ENCODE measurements around the gene ANKRD33B. TPM values are rescaled to one million over a fixed set of nuclear protein-coding genes. Genes with fewer than 3 reads are reported as not detected.
A peak's percentile ranks its signal among the peaks of the same experiment; 100 is the strongest.

Gene ANKRD33B
- total RNA-seq, 1 experiment from 2014 or later = 6.9 TPM

DNA sequence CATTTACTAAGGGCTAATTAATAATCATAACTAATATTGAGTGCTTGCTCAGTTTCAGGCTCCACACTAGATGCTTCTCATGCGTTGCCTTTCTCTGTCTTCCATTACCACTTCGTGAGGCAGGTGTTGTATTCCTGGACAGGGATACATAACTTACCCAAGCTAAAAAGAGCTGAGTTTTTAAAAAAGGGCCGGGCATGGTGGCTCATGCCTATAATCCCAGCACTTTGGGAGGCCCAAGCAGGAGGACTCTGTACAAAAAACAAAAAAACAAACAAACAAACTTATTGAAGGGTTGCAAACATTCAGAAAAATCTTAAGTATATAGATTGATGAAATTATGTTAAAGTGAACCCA lies 12.1 kb upstream of the ANKRD33B start:
- H3K4me2 ChIP-seq (ENCODE audit: insufficient read depth, insufficient read length, low read length) = peak overlapping the region; percentile 23
- H4K20me1 ChIP-seq (ENCODE audit: control insufficient read depth, insufficient read depth, insufficient read length) = peaks cover 4% of the 10 kb centered on the region
- peaks cover 5 to 11% of the 10 kb centered on the region in 2 experiments; a peak in 4 of 5 replicates for H3K9me3 Mint-ChIP-seq
- H3K18ac ChIP-seq (ENCODE audit: insufficient read length, low read depth, low read length) = peak overlapping the region; percentile 65
- H3K9me3 ChIP-seq (ENCODE audit: control insufficient read depth, low read depth, low read length) = no peaks in the 10 kb centered on the region
- H3T11ph ChIP-seq (ENCODE audit: low read length) = peak overlapping the region; percentile 69
- no peak overlapping the region for H4K91ac ChIP-seq (ENCODE audit: insufficient read length, low read depth, low read length)
- H4K8ac ChIP-seq (replicated peaks; ENCODE audit: insufficient read length, low read depth, low read length) = no peak overlapping the region
- no peak overlapping the region for H2BK15ac ChIP-seq (ENCODE audit: low read depth, low read length)
- no peak overlapping the region; the same call in 1 of the 2 replicates for H3K4ac ChIP-seq (ENCODE audit: low read depth, low read length)
- WGBS (ENCODE audit: extremely low coverage, insufficient read length, low lambda C conversion rate) = no CpG with 5 or more reads among the region's 3 CpGs
- H3K23ac ChIP-seq (ENCODE audit: insufficient read length, low read depth, low read length) = no peak overlapping the region
- H3K4me1 Mint-ChIP-seq = peaks cover 38 to 54% of the 10 kb centered on the region in 2 experiments
- no peak overlapping the region for H2BK120ac ChIP-seq (ENCODE audit: low read depth, low read length, poor library complexity, severe bottlenecking)
- H3K23me2 ChIP-seq (ENCODE audit: insufficient read length, low read depth, low read length, poor library complexity, severe bottlenecking) = no peaks in the 10 kb centered on the region
- no peak overlapping the region for H3K56ac ChIP-seq (ENCODE audit: insufficient read length, low read depth, low read length)
- H3K27me3 Mint-ChIP-seq (ENCODE audit: low read depth) = peaks cover 18% of the 10 kb centered on the region
- H3K27ac ChIP-seq (ENCODE audit: insufficient read length, low read depth, low read length) = peak overlapping the region; percentile 59
- TF ChIP-seq, protein P1, sequence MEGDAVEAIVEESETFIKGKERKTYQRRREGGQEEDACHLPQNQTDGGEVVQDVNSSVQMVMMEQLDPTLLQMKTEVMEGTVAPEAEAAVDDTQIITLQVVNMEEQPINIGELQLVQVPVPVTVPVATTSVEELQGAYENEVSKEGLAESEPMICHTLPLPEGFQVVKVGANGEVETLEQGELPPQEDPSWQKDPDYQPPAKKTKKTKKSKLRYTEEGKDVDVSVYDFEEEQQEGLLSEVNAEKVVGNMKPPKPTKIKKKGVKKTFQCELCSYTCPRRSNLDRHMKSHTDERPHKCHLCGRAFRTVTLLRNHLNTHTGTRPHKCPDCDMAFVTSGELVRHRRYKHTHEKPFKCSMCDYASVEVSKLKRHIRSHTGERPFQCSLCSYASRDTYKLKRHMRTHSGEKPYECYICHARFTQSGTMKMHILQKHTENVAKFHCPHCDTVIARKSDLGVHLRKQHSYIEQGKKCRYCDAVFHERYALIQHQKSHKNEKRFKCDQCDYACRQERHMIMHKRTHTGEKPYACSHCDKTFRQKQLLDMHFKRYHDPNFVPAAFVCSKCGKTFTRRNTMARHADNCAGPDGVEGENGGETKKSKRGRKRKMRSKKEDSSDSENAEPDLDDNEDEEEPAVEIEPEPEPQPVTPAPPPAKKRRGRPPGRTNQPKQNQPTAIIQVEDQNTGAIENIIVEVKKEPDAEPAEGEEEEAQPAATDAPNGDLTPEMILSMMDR (conservative IDR thresholded peaks at IDR 0.05) = no peak
- H2BK20ac ChIP-seq (ENCODE audit: low read depth, low read length, poor library complexity, severe bottlenecking) = no peak overlapping the region
- no peak for DNase-seq
- H2AFZ ChIP-seq (ENCODE audit: low read length) = no peak overlapping the region
- no peaks in the 10 kb centered on the region for H3K27me3 ChIP-seq (ENCODE audit: insufficient read depth, low read length)
- no peak overlapping the region for H2BK12ac ChIP-seq (ENCODE audit: insufficient read length, low read depth, low read length)
- H3K14ac ChIP-seq (ENCODE audit: insufficient read depth, low read length) = no peak overlapping the region
- no peaks in the 10 kb centered on the region; a peak in 1 of 7 replicates for H3K36me3 Mint-ChIP-seq (ENCODE audit: insufficient read depth in 1 of 3, low read depth in 3 of 3)
- no peak overlapping the region for H2AK5ac ChIP-seq (ENCODE audit: insufficient read length, low read length)
- no peak overlapping the region; a peak in 1 of 5 replicates for H3K4me3 Mint-ChIP-seq
- H3K79me2 ChIP-seq (ENCODE audit: insufficient read depth, low read length) = no peaks in the 10 kb centered on the region
- H2BK5ac ChIP-seq (ENCODE audit: insufficient read length, low read length) = no peak overlapping the region
- H3K27ac Mint-ChIP-seq = peak overlapping the region; percentile 90 to 98 (median 92); a peak in 6 of 7 replicates
- no peak overlapping the region for H3K9ac ChIP-seq (ENCODE audit: extremely low read depth, insufficient read length, low read length)
- H3K79me1 ChIP-seq (ENCODE audit: insufficient read depth, low read depth, low read length, poor library complexity, severe bottlenecking) = no peaks in the 10 kb centered on the region
- H4K5ac ChIP-seq (ENCODE audit: insufficient read length, low read depth, low read length) = no peak overlapping the region
- H3K4me1 ChIP-seq (ENCODE audit: insufficient read depth, low read length) = peaks cover 13% of the 10 kb centered on the region; the same call in 1 of the 2 replicates
